HG02885 (cell line): ENCODE results near the gene PNPLA6.

Experiments used
- ATAC-seq: cut with Tn5 transposase; IDR thresholded peaks from one replicate; pipeline ENCODE4 v1.9.1; 2021; ENCODE audit warnings: mild to moderate bottlenecking; ENCODE audit not compliant: unreplicated experiment, poor library complexity

PNPLA6 gene

GRCh38 chr19:7595466-7596133 is 60.1 kb downstream of the PNPLA6 start, which contains the start of gene CAMSAP3:
CAMSAP3 (plus strand) TSS chr19:7595863; CDS start chr19:7596003, 140 bp downstream.
- ATAC-seq: peak; percentile 53

GRCh38 chr19:7596211-7596937 is 60.9 kb downstream of the PNPLA6 start:
- ATAC-seq: peak; percentile 4

GRCh38 chr19:7597689-7598088 is 62.2 kb downstream of the PNPLA6 start:
- no peak for ATAC-seq

GRCh38 chr19:7598180-7598579 is 62.7 kb downstream of the PNPLA6 start:
- no peak for ATAC-seq

- no peak for ATAC-seq
These were observed 65.2 kb downstream of the PNPLA6 start for GRCh38 chr19:7600721-7601120.

GRCh38 chr19:7602240-7602934 is 66.9 kb downstream of the PNPLA6 start:
- ATAC-seq: no peak

- no peak for ATAC-seq
These were observed 67.5 kb downstream of the PNPLA6 start for GRCh38 chr19:7602935-7603497.

- no peak for ATAC-seq
These were observed 68.4 kb downstream of the PNPLA6 start for GRCh38 chr19:7603919-7604318.

GRCh38 chr19:7605490-7606222 is 70.1 kb downstream of the PNPLA6 start:
- ATAC-seq: no peak

GRCh38 chr19:7606289-7606688 is 70.8 kb downstream of the PNPLA6 start:
- no peak for ATAC-seq

- no peak for ATAC-seq
These were observed 71.8 kb downstream of the PNPLA6 start for GRCh38 chr19:7607212-7607873.

- no peak for ATAC-seq
These were observed 72.5 kb downstream of the PNPLA6 start for GRCh38 chr19:7607874-7608560.

GRCh38 chr19:7610491-7611240 is 75.1 kb downstream of the PNPLA6 start:
- ATAC-seq: no peak
